Endodermal cell (in vitro differentiated cells): Measurements from ENCODE around the gene GHRHR. TPM values are rescaled to one million over a fixed set of nuclear protein-coding genes. Genes with fewer than 3 reads are reported as not detected.

Source experiments
- DNase-seq: peaks from one replicate; pipeline ENCODE4 v3.0.0-alpha.2; 2017
- H3K27ac ChIP-seq: 2 replicates; pipeline ENCODE4 v1.5.1; 2013; ENCODE audit warnings: mild to moderate bottlenecking, low read depth, low read length, moderate library complexity
- H3K27me3 ChIP-seq: 2 replicates; pipeline ENCODE4 v1.6.1; 2013; ENCODE audit warnings: mild to moderate bottlenecking, low read length, moderate library complexity; ENCODE audit not compliant: insufficient read depth, control insufficient read depth, poor library complexity, severe bottlenecking
- H3K36me3 ChIP-seq: 2 replicates; pipeline ENCODE4 v1.7.0; 2013; ENCODE audit warnings: mild to moderate bottlenecking, low read length, moderate library complexity; ENCODE audit not compliant: control insufficient read depth, insufficient read depth
- H3K4me1 ChIP-seq: one replicate; pipeline ENCODE4 v1.7.0; 2013; ENCODE audit warnings: low read length; ENCODE audit not compliant: control insufficient read depth, insufficient read depth
- H3K4me3 ChIP-seq: 2 replicates; pipeline ENCODE4 v1.5.1; 2013; ENCODE audit warnings: mild to moderate bottlenecking, low read length, moderate library complexity
- H3K9ac ChIP-seq: 2 replicates; pipeline ENCODE4 v1.6.1; 2013; ENCODE audit warnings: mild to moderate bottlenecking, low read length, moderate library complexity; ENCODE audit not compliant: poor library complexity, severe bottlenecking; ENCODE audit errors: extremely low read depth
- H3K9me3 ChIP-seq: 2 replicates; pipeline ENCODE4 v1.6.1; 2013; ENCODE audit warnings: mild to moderate bottlenecking, low read length, moderate library complexity; ENCODE audit not compliant: control insufficient read depth
- H3K27ac Mint-ChIP-seq: 2 replicates; pipeline ENCODE4 v1.8.0; 2020; ENCODE audit warnings: mixed read lengths
- H3K27me3 Mint-ChIP-seq: 2 replicates; pipeline ENCODE4 v1.8.0; 2021; ENCODE audit warnings: mild to moderate bottlenecking, mixed read lengths; ENCODE audit not compliant: insufficient read depth
- H3K36me3 Mint-ChIP-seq: 2 replicates; pipeline ENCODE4 v1.8.0; 2020; ENCODE audit warnings: low read depth, mixed read lengths
- H3K4me1 Mint-ChIP-seq: 2 replicates; pipeline ENCODE4 v1.8.0; 2020; ENCODE audit warnings: mixed read lengths
- H3K4me3 Mint-ChIP-seq: 2 replicates; pipeline ENCODE4 v1.8.0; 2020; ENCODE audit warnings: mild to moderate bottlenecking, moderate library complexity, mixed read lengths
- H3K9me3 Mint-ChIP-seq: 2 replicates; pipeline ENCODE4 v1.8.0; 2020; ENCODE audit warnings: mild to moderate bottlenecking, mixed read lengths
- whole genome bisulfite sequencing, 2 experiments: methylation state at CpG; one replicate each; pipeline versions ENCODE4 v1.1.5 to v1.1.7; 2013; ENCODE audit warnings: missing lambda C conversion rate in 2 of 2, mixed read lengths in 1 of 2; ENCODE audit not compliant: insufficient coverage in 1 of 2, insufficient read length in 1 of 2; 5-methylcytosine and 5-hydroxymethylcytosine counted together
- total RNA-seq, 2 donors: library from RNA; stranded (reverse); fragmentation: NEBNext Ultra II Directional in 1 of 2; extraction: Animal tissue kit (Norgen Biotek cat#: 25700) in 1 of 2; gene quantifications; 2 replicates in 1 of 2; 3 replicates in 1 of 2; pipeline ENCODE4 v1.2.1, GENCODE V29; 2021
- TF ChIP-seq, protein P1 (sequence below): fragments of 200-600 bp; sonication (generic); conservative IDR thresholded peaks from 2 replicates; pipeline ENCODE4 v1.5.0; 2021; ENCODE audit warnings: antibody characterized with exemption, mild to moderate bottlenecking

Gene GHRHR
- total RNA-seq, 2 donors from 2014 or later: not detected

DNA sequence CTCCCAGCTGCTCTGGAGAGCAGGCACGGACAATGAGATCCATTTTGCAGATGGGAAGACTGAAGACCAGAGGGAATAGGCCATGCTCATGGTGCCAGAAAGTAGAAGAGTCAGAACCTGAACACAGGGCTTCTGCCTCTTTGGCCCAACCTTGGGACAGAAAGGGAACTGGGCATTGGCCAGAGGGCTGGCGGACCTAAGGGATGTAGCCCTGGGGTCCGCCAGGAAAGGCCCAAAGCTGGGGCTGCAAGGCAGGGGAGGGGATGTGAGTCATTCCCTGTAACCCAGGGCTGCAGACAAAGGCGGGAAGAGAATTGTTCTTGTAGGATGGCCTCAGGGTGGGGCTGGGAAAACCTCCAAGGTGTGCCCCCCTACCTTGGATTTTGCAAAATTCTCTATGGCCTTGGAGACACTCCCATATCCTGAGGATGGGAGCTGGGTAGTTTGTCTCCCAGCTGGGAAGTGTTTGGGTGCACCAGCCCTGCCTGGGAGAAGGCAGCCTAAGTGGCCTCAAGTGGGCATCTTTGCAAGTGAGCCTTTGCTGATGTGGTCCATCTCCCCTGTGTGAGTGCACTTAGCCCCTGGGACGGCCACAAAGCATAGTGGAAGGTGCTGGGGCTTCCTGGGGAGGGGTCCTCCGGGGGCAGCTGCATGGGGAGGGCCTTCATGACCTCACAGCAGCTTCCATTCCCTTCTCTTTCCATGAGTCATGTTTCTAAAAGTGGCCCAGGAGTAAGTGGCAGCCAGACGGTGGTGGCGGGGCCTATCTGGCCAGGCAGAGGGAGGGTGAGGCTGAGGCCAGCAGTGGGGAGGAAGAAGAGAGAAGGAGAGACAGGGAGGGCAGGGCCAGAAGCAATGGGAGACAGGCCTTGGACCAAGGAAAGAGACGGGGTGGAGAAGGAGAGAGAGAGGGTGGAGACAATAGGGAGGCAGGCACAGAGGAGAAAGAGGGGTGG lies 42.9 kb upstream of the GHRHR start:
- DNase-seq: peak; percentile 39
- TF ChIP-seq, protein P1, sequence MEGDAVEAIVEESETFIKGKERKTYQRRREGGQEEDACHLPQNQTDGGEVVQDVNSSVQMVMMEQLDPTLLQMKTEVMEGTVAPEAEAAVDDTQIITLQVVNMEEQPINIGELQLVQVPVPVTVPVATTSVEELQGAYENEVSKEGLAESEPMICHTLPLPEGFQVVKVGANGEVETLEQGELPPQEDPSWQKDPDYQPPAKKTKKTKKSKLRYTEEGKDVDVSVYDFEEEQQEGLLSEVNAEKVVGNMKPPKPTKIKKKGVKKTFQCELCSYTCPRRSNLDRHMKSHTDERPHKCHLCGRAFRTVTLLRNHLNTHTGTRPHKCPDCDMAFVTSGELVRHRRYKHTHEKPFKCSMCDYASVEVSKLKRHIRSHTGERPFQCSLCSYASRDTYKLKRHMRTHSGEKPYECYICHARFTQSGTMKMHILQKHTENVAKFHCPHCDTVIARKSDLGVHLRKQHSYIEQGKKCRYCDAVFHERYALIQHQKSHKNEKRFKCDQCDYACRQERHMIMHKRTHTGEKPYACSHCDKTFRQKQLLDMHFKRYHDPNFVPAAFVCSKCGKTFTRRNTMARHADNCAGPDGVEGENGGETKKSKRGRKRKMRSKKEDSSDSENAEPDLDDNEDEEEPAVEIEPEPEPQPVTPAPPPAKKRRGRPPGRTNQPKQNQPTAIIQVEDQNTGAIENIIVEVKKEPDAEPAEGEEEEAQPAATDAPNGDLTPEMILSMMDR: no peak
- Mint-ChIP-seq H3K9me3 (no peaks in the 10 kb centered on the region), H3K27me3 (no peaks in the 10 kb centered on the region), H3K27ac (no peak overlapping the region), H3K36me3 (no peaks in the 10 kb centered on the region), H3K4me3 (no peak overlapping the region), H3K4me1 (peaks cover 6% of the 10 kb centered on the region)
- Histone ChIP-seq H3K27me3 (no peaks in the 10 kb centered on the region), H3K4me1 (no peaks in the 10 kb centered on the region), H3K9me3 (no peaks in the 10 kb centered on the region), H3K4me3 (no peak overlapping the region), H3K36me3 (no peaks in the 10 kb centered on the region), H3K9ac (no peak overlapping the region), H3K27ac (no peak overlapping the region)
- 79 to 82% methylated on average over 6 to 9 of the region's 9 CpGs for WGBS, 2 experiments

DNA sequence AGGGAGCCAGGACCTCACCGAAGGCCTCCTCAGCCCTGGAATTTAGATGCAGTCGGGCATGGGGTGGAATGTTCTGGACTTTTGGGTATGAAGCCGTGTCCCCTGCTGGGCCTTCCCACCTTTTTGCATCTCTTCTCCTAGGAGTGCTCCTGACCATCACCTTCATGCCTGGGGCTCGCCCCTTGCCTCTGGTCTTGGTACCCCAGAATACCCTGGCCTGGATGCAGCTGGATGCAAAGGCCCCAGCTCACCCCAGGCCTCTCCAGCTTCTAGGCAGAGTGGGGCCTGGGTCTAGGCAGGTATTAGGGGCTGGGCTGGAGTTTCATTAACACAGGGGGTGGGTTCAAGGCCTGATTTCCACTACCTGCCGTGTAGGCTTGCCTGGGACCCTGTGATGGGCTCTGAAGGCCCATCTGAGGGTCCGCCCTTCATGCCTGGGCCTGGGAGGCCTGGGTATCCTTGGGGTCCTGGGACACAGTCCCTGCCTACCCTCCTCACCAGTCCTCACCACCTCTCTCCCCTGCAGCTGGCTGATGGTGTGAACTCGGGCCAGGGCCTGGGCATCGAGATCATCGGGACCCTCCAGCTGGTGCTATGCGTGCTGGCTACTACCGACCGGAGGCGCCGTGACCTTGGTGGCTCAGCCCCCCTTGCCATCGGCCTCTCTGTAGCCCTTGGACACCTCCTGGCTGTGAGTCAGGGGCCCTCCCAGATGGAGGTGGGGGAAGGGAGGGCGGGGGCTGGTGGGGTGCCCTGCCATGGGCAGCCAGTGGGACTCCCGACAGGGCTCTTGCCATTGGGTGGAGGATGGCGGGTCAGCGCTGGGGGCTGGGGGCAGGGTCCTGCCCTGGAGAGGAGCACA lies 42.0 kb upstream of the GHRHR start:
- H3K36me3 Mint-ChIP-seq: no peaks in the 10 kb centered on the region
- Histone ChIP-seq H3K27ac (no peak overlapping the region), H3K9ac (no peak overlapping the region), H3K4me1 (no peaks in the 10 kb centered on the region), H3K9me3 (no peaks in the 10 kb centered on the region), H3K27me3 (no peaks in the 10 kb centered on the region), H3K4me3 (no peak overlapping the region), H3K36me3 (no peaks in the 10 kb centered on the region)
- H3K27ac Mint-ChIP-seq: no peak overlapping the region
- TF ChIP-seq, protein P1: no peak
- DNase-seq: peak; percentile 38
- H3K9me3 Mint-ChIP-seq: no peaks in the 10 kb centered on the region
- WGBS, 2 experiments: 93 to 94% methylated on average over 11 to 19 of the region's 19 CpGs
- no peaks in the 10 kb centered on the region for H3K27me3 Mint-ChIP-seq
- no peak overlapping the region for H3K4me3 Mint-ChIP-seq
- peaks cover 3% of the 10 kb centered on the region for H3K4me1 Mint-ChIP-seq

DNA sequence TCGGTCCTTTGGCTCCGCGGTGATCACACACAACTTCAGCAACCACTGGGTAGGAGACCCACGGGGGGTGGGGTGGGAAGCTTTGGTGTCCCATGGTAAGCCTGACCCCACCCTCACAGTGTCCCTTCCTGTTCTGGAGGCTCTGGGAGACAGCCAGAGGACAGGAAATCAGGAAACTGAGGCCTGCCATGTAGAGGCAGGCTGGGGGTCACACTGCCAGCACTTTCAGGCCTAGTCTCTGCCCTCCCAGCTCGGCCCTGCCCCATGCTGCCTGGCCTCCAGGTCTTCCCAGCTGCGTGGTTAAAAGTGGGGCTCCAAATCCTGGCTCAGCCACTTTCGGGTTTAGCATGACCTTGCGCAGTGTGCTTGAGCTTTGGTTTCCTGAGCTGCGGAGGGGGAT lies 41.2 kb upstream of the GHRHR start:
- TF ChIP-seq, protein P1: no peak
- Histone ChIP-seq H3K4me3 (no peak overlapping the region), H3K36me3 (no peaks in the 10 kb centered on the region), H3K9ac (no peak overlapping the region), H3K27ac (no peak overlapping the region), H3K4me1 (no peaks in the 10 kb centered on the region), H3K9me3 (no peaks in the 10 kb centered on the region), H3K27me3 (no peaks in the 10 kb centered on the region)
- no peaks in the 10 kb centered on the region for H3K4me1 Mint-ChIP-seq
- no peak overlapping the region for H3K4me3 Mint-ChIP-seq
- no peaks in the 10 kb centered on the region for H3K36me3 Mint-ChIP-seq
- WGBS, 2 experiments: 96 to 97% methylated on average over 3 to 9 of the region's 9 CpGs
- H3K27me3 Mint-ChIP-seq: no peaks in the 10 kb centered on the region
- DNase-seq: peak; percentile 34
- H3K9me3 Mint-ChIP-seq: peaks cover 3% of the 10 kb centered on the region
- no peak overlapping the region for H3K27ac Mint-ChIP-seq
